GM23338 (cell line): ENCODE data around the gene PHKB.

Experiments
- CREB1 ChIP-seq: fragments of 250-450 bp; sonication (Bioruptor Pico); IDR thresholded peaks from 2 replicates; pipeline ENCODE4 v1.5.0; 2020; ENCODE audit warnings: low read depth, mild to moderate bottlenecking, moderate library complexity
- EZH2 ChIP-seq: fragments of 200-600 bp; sonication (generic); IDR thresholded peaks from one replicate; pipeline ENCODE4 v1.8.0; 2017; ENCODE audit warnings: antibody characterized with exemption, mild to moderate bottlenecking, low read depth; ENCODE audit not compliant: unreplicated experiment
- EZH2phosphoT487 ChIP-seq: fragments of 200-600 bp; sonication (generic); IDR thresholded peaks from one replicate; pipeline ENCODE4 v1.8.1; 2018; ENCODE audit warnings: antibody characterized with exemption; ENCODE audit not compliant: unreplicated experiment
- POLR2AphosphoS5 ChIP-seq: IDR thresholded peaks from 2 replicates; pipeline ENCODE4 v1.6.1; 2016; ENCODE audit warnings: antibody characterized with exemption, low read depth
- REST ChIP-seq: IDR thresholded peaks from one replicate; pipeline ENCODE4 v1.6.1; 2018; ENCODE audit warnings: antibody characterized with exemption; ENCODE audit not compliant: unreplicated experiment
- ZNF114 ChIP-seq: fragments of 250-450 bp; sonication (Bioruptor Pico); IDR thresholded peaks from 2 replicates; pipeline ENCODE4 v1.5.0; 2020; ENCODE audit warnings: mild to moderate bottlenecking, moderate library complexity
- ZNF331 ChIP-seq: fragments of 250-450 bp; sonication (Bioruptor Pico); IDR thresholded peaks from 2 replicates; pipeline ENCODE4 v1.5.0; 2020; ENCODE audit warnings: low read depth, mild to moderate bottlenecking, moderate library complexity
- TF ChIP-seq, protein P1 (sequence below), 2 experiments: fragments of 200-600 bp in 1 of 2; sonication (generic) in 1 of 2; conservative IDR thresholded peaks; 2 replicates each; pipeline versions ENCODE4 v1.5.1 to v1.6.1; 2016 to 2017; ENCODE audit warnings: antibody characterized with exemption in 2 of 2, low read depth in 2 of 2, mild to moderate bottlenecking in 2 of 2, moderate library complexity in 1 of 2
- TF ChIP-seq, protein P2 (sequence below): IDR thresholded peaks from 2 replicates; pipeline ENCODE4 v1.6.1; 2016; ENCODE audit warnings: antibody characterized with exemption

DNA sequence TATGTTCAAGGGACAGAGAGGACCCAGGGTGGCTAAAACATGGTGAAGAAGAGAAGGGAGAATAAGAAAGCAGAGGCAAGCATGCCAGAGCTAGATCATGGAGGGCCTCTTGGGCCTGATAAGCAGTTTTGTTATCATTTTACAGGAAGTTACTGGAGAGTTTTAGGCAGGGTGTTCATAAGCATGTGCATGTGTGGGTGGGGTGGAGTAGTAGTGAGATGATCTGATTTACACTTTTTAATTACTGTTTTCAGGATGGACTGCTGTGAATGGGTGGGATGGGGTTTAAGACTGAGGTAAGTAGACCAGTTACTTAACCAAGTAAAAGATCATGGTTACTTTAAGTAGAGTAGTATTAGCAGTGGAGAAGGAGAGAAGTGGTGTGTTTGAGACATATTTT is 173.6 kb downstream of the PHKB start:
- TF ChIP-seq, protein P1, sequence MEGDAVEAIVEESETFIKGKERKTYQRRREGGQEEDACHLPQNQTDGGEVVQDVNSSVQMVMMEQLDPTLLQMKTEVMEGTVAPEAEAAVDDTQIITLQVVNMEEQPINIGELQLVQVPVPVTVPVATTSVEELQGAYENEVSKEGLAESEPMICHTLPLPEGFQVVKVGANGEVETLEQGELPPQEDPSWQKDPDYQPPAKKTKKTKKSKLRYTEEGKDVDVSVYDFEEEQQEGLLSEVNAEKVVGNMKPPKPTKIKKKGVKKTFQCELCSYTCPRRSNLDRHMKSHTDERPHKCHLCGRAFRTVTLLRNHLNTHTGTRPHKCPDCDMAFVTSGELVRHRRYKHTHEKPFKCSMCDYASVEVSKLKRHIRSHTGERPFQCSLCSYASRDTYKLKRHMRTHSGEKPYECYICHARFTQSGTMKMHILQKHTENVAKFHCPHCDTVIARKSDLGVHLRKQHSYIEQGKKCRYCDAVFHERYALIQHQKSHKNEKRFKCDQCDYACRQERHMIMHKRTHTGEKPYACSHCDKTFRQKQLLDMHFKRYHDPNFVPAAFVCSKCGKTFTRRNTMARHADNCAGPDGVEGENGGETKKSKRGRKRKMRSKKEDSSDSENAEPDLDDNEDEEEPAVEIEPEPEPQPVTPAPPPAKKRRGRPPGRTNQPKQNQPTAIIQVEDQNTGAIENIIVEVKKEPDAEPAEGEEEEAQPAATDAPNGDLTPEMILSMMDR (conservative IDR thresholded peaks at IDR 0.05; ENCODE audit: low read depth in 2 of 2): no peak
- TF ChIP-seq REST: no peak
- no peak for TF ChIP-seq EZH2phosphoT487
- TF ChIP-seq, protein P2, sequence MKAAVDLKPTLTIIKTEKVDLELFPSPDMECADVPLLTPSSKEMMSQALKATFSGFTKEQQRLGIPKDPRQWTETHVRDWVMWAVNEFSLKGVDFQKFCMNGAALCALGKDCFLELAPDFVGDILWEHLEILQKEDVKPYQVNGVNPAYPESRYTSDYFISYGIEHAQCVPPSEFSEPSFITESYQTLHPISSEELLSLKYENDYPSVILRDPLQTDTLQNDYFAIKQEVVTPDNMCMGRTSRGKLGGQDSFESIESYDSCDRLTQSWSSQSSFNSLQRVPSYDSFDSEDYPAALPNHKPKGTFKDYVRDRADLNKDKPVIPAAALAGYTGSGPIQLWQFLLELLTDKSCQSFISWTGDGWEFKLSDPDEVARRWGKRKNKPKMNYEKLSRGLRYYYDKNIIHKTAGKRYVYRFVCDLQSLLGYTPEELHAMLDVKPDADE: no peak
- no peak for TF ChIP-seq CREB1 (CRISPR knock-in tag)
- no peak for TF ChIP-seq POLR2AphosphoS5
- no peak for TF ChIP-seq EZH2
- TF ChIP-seq ZNF114: no peak
- no peak for TF ChIP-seq ZNF331
